GM18519 (cell line): ENCODE data around the gene DCHS1.

Experiments used
- ATAC-seq: cut with Tn5 transposase; IDR thresholded peaks from one replicate; pipeline ENCODE4 v1.9.1; 2021; ENCODE audit warnings: mild to moderate bottlenecking, moderate library complexity; ENCODE audit not compliant: unreplicated experiment, low FRiP score

Gene DCHS1

GRCh38 chr11:6630632-6631291, 24.8 kb downstream of the DCHS1 start:
- no peak for ATAC-seq

- no peak for ATAC-seq
Observed at GRCh38 chr11:6629892-6630631, 25.5 kb downstream of the DCHS1 start.

GRCh38 chr11:6629573-6629891, 26.1 kb downstream of the DCHS1 start:
- ATAC-seq, result no peak

- ATAC-seq, result no peak
Observed at GRCh38 chr11:6628526-6628925, 27.1 kb downstream of the DCHS1 start.

GRCh38 chr11:6627762-6628241, 27.8 kb downstream of the DCHS1 start:
- ATAC-seq, result peak; percentile 54

GRCh38 chr11:6626971-6627761, 28.4 kb downstream of the DCHS1 start:
- no peak for ATAC-seq

- no peak for ATAC-seq
Observed at GRCh38 chr11:6625832-6626420, 29.7 kb downstream of the DCHS1 start.

GRCh38 chr11:6625156-6625831, 30.3 kb downstream of the DCHS1 start:
- ATAC-seq, result no peak

GRCh38 chr11:6623391-6624363, 31.9 kb downstream of the DCHS1 start:
- no peak for ATAC-seq

- no peak for ATAC-seq
Observed at GRCh38 chr11:6622261-6623171, 33.1 kb downstream of the DCHS1 start.

GRCh38 chr11:6621711-6622211, 33.8 kb downstream of the DCHS1 start:
- no peak for ATAC-seq

- no peak for ATAC-seq
Observed at GRCh38 chr11:6620636-6621035, 35.0 kb downstream of the DCHS1 start.

- peak; percentile 97 for ATAC-seq
Observed at GRCh38 chr11:6619004-6619745, 36.4 kb downstream of the DCHS1 start, which contains the start of gene TPP1. Gene TPP1 (minus strand): TSS chr11:6619422. CDS start chr11:6619400, 22 bp downstream.

GRCh38 chr11:6618117-6619003, 37.2 kb downstream of the DCHS1 start:
- ATAC-seq, result no peak

GRCh38 chr11:6617315-6617781, 38.3 kb downstream of the DCHS1 start:
- no peak for ATAC-seq

- ATAC-seq, result no peak
Observed at GRCh38 chr11:6616596-6617250, 38.9 kb downstream of the DCHS1 start.
